Neural crest cell (in vitro differentiated cells): ENCODE results near the gene PRIMPOL. TPM values are rescaled to one million over a fixed set of nuclear protein-coding genes. Genes with fewer than 3 reads are reported as not detected.

Experiments
- DNase-seq: peaks from one replicate; pipeline ENCODE4 v3.0.0; 2021; ENCODE audit warnings: low read depth, mixed read lengths, low spot score
- H3K27ac Mint-ChIP-seq: one replicate; pipeline ENCODE4 v1.8.0; 2021; ENCODE audit warnings: mild to moderate bottlenecking, mixed read lengths; ENCODE audit not compliant: unreplicated experiment
- H3K27me3 Mint-ChIP-seq: 2 replicates; pipeline ENCODE4 v1.8.0; 2021; ENCODE audit warnings: low read depth, mild to moderate bottlenecking, mixed read lengths
- H3K36me3 Mint-ChIP-seq: 2 replicates; pipeline ENCODE4 v1.8.0; 2021; ENCODE audit warnings: low read depth, mild to moderate bottlenecking, mixed read lengths
- H3K4me1 Mint-ChIP-seq: 2 replicates; pipeline ENCODE4 v1.8.0; 2021; ENCODE audit warnings: mixed read lengths
- H3K4me3 Mint-ChIP-seq: one replicate; pipeline ENCODE4 v1.8.0; 2021; ENCODE audit warnings: mild to moderate bottlenecking, mixed read lengths
- H3K9me3 Mint-ChIP-seq: 2 replicates; pipeline ENCODE4 v1.8.0; 2021; ENCODE audit warnings: mixed read lengths
- CTCF ChIP-seq: fragments of 200-600 bp; sonication (generic); conservative IDR thresholded peaks from 2 replicates; pipeline ENCODE4 v1.5.0; 2021; ENCODE audit warnings: antibody characterized with exemption, mild to moderate bottlenecking
- total RNA-seq: library from RNA; stranded (reverse); gene quantifications from 2 replicates; pipeline ENCODE4 v1.2.1, GENCODE V29; 2021

PRIMPOL gene
- total RNA-seq, 1 donor from 2014 or later: 24.5 TPM

- no peaks in the 10 kb centered on the region for H3K4me1 Mint-ChIP-seq
- peaks cover 50% of the 10 kb centered on the region for H3K36me3 Mint-ChIP-seq
- H3K27me3 Mint-ChIP-seq: no peaks in the 10 kb centered on the region
- TF ChIP-seq CTCF: no peak
- H3K27ac Mint-ChIP-seq: no peak overlapping the region
- no peak overlapping the region for H3K4me3 Mint-ChIP-seq
- no peaks in the 10 kb centered on the region for H3K9me3 Mint-ChIP-seq
- no peak for DNase-seq
Measured at GRCh38 chr4:184706453-184706852, 56.9 kb downstream of the PRIMPOL start.

GRCh38 chr4:184712322-184712721 is 62.8 kb downstream of the PRIMPOL start:
- DNase-seq: no peak
- Mint-ChIP-seq H3K36me3 (peaks cover 39% of the 10 kb centered on the region), H3K27me3 (no peaks in the 10 kb centered on the region), H3K4me1 (no peaks in the 10 kb centered on the region), H3K27ac (no peak overlapping the region), H3K9me3 (no peaks in the 10 kb centered on the region), H3K4me3 (no peak overlapping the region)
- no peak for TF ChIP-seq CTCF

GRCh38 chr4:184713887-184714286 is 64.3 kb downstream of the PRIMPOL start:
- Mint-ChIP-seq H3K9me3 (no peaks in the 10 kb centered on the region), H3K36me3 (peaks cover 33% of the 10 kb centered on the region), H3K27me3 (no peaks in the 10 kb centered on the region), H3K4me3 (no peak overlapping the region), H3K4me1 (no peaks in the 10 kb centered on the region), H3K27ac (no peak overlapping the region)
- no peak for DNase-seq
- TF ChIP-seq CTCF: no peak

GRCh38 chr4:184715526-184715925 is 66.0 kb downstream of the PRIMPOL start:
- no peak overlapping the region for H3K4me3 Mint-ChIP-seq
- no peaks in the 10 kb centered on the region for H3K9me3 Mint-ChIP-seq
- no peak overlapping the region for H3K27ac Mint-ChIP-seq
- peaks cover 28% of the 10 kb centered on the region for H3K36me3 Mint-ChIP-seq
- DNase-seq: no peak
- no peaks in the 10 kb centered on the region for H3K4me1 Mint-ChIP-seq
- no peak for TF ChIP-seq CTCF
- H3K27me3 Mint-ChIP-seq: no peaks in the 10 kb centered on the region

GRCh38 chr4:184719407-184719806 is 69.9 kb downstream of the PRIMPOL start:
- Mint-ChIP-seq H3K4me1 (no peaks in the 10 kb centered on the region), H3K9me3 (no peaks in the 10 kb centered on the region), H3K27ac (no peak overlapping the region), H3K27me3 (no peaks in the 10 kb centered on the region), H3K36me3 (peaks cover 38% of the 10 kb centered on the region), H3K4me3 (no peak overlapping the region)
- DNase-seq: no peak
- TF ChIP-seq CTCF: no peak

- H3K27me3 Mint-ChIP-seq: no peaks in the 10 kb centered on the region
- no peaks in the 10 kb centered on the region for H3K9me3 Mint-ChIP-seq
- no peak for DNase-seq
- TF ChIP-seq CTCF: no peak
- H3K36me3 Mint-ChIP-seq: peaks cover 37% of the 10 kb centered on the region
- no peak overlapping the region for H3K27ac Mint-ChIP-seq
- H3K4me1 Mint-ChIP-seq: no peaks in the 10 kb centered on the region
- H3K4me3 Mint-ChIP-seq: no peak overlapping the region
Measured at GRCh38 chr4:184721254-184721653, 71.7 kb downstream of the PRIMPOL start.
